Epithelial cell of esophagus (primary cell): ENCODE data around the gene TTYH1.
"Not testable (repeated sequence)": the region's sequence is repeated elsewhere in the genome, so short reads cannot be mapped to it uniquely, and the experiment has no call there.

Experiments used
- DNase-seq: peaks from one replicate; pipeline ENCODE4 v3.0.0; 2010; ENCODE audit warnings: low read depth
- H3K4me3 ChIP-seq: 2 replicates; pipeline ENCODE4 v1.5.1; 2011; ENCODE audit warnings: mild to moderate bottlenecking, low read length, control low read depth
- TF ChIP-seq, protein P1 (sequence below): IDR thresholded peaks from 2 replicates; pipeline ENCODE4 v1.5.1; 2011; ENCODE audit warnings: low read depth, mild to moderate bottlenecking, low read length, control low read depth, inconsistent platforms; ENCODE audit not compliant: insufficient read depth; ENCODE audit errors: missing control alignments

TTYH1 gene

DNA sequence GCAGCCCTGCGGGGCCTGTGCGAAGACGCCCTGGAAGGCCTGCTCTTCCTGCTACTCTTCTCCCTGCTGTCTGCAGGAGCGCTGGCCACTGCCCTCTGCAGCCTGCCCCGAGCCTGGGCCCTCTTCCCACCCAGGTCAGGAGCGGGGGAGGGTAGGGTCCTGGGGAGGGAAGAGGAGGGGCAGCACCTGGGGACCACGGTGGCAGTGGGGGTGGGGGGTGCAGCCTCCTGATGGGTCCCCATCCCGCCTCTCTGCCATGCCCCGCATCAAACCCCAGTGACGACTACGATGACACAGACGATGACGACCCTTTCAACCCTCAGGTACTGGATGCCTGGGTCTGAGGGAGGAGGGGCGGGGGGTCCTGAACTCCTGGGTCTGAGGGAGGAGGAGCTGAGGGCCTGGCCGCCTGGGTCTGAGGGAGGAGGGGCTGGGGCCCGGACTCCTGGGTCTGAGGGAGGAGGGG is 20.3 kb downstream of the TTYH1 start:
- no peak overlapping the region for H3K4me3 ChIP-seq
- no peak for DNase-seq
- TF ChIP-seq, protein P1, sequence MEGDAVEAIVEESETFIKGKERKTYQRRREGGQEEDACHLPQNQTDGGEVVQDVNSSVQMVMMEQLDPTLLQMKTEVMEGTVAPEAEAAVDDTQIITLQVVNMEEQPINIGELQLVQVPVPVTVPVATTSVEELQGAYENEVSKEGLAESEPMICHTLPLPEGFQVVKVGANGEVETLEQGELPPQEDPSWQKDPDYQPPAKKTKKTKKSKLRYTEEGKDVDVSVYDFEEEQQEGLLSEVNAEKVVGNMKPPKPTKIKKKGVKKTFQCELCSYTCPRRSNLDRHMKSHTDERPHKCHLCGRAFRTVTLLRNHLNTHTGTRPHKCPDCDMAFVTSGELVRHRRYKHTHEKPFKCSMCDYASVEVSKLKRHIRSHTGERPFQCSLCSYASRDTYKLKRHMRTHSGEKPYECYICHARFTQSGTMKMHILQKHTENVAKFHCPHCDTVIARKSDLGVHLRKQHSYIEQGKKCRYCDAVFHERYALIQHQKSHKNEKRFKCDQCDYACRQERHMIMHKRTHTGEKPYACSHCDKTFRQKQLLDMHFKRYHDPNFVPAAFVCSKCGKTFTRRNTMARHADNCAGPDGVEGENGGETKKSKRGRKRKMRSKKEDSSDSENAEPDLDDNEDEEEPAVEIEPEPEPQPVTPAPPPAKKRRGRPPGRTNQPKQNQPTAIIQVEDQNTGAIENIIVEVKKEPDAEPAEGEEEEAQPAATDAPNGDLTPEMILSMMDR: no peak

DNA sequence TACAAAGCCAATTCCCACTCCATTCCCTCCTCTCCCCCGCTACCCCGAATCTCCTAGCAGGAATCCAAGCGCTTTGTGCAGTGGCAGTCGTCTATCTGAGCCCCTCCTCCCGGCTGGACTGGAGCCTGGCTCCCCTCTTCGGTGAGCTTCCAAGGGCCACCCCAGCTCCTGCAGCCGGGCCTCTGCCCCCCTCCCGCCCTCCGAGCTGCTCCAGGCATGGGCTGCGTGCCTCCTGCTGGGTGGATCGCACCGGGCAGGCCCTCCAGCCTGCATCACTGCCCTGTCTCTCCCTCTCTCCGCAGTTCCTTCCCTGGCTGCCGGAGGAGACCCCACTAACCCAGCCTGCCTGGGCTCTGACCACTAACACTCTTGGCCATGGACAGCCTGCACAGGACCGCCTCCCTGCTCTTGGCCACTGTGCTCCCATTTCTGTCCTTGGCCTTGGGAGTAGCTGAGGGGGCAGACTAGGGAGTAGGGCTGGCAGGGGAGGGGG is 20.8 kb downstream of the TTYH1 start:
- H3K4me3 ChIP-seq: no peak overlapping the region
- no peak for DNase-seq
- TF ChIP-seq, protein P1: no peak

DNA sequence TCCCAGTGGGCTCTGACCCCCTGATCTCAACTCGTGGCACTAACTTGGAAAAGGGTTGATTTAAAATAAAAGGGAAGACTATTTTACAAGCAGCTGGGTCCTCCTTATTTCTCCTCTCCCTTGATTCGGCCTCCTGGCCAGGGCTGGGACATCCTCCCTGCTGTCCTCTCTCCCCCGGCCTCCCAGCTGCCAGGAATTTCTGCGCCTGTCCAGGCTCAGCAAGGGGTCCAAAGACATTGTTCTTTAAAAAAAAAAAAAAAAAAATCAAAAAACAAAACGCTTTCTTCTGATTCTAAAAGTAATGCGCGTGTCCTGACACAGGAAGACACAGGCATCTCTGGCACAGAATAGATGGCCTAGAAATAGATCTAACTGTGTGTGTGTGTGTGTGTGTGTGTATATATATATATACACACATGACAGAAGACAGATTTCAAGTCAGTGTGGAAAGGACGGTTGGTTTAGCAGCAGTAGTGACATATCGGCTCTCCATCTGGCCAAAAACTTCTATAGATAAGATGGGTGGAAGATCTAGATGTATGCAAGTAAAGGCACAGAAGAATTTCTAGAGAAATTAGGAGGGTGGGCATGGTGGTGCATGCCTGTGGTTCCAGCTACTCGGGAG is 21.5 kb downstream of the TTYH1 start:
- DNase-seq: no peak
- TF ChIP-seq, protein P1: no peak
- H3K4me3 ChIP-seq: no peak overlapping the region

DNA sequence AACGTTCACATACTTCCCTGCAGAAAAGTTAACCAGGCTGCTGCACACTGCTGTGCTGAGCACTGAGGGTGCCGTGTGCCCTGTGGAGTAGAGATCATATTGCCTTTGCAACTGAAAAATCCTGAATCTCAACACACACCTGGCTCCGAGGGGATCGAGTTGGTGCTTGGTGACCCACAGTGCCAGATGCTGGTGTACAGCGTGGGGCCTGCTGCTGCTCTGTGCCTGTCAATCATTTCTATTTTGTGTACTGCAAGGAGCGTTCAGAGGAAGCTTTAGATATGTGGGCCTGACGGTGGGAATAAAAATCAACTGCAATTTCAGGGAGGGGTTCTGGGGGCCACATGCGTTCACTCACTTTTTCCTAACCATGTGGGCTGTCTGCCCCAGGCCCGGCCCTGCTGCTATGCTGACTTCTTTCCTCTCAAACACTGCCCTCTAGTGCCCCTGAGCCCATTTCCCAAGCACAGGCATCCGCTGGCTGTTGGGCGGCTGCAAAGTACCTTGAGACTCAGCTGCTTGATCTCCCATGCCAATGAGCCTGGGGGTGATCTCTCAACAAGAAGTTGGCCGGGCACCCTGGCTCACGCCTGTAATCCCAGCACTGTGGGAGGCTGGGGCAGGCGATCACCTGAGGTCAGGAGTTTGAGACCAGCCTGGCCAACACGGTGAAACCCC is 24.0 kb downstream of the TTYH1 start:
- no peak overlapping the region for H3K4me3 ChIP-seq
- TF ChIP-seq, protein P1: peak; percentile 60
- DNase-seq: peak; percentile 69

DNA sequence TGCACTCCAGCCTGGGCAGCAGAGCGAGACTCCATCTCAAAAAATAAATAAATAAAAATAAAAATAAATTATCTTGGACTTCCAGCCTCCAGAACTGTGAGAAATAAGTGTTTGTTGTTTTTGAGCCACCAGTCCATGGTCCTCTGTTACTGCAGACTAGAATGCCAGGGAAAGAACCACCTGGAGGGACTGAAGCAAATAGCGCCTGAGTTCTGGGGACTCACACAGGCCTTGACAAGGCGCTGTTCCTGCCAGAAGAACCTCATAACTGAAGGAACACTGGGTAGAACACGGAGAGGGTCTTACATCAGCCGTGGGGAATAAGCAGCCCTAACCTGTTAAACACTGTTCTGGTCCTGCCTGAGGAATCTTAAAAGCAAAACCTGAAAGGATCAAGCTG is 25.4 kb downstream of the TTYH1 start:
- H3K4me3 ChIP-seq: no peak overlapping the region
- no peak for DNase-seq
- TF ChIP-seq, protein P1: no peak

DNA sequence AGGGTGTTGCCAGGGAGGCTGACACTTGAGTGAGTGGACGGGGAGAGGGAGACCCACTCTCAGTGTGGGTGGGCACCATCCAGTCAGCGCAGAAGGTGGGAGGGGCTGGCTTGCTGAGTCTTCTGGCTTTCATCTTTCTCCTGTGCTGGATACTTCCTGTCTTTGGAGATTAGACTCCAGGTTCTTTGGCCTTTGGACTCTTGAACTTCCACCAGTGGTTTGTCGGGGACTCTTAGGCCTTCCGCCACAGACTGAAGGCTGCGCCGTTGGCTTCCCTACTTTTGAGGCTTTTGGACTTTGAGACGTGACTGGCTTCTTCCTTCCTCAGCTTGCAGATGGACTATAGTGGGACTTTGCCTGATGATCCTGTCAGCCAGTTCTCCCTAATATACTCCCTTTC is 29.5 kb downstream of the TTYH1 start:
- TF ChIP-seq, protein P1: no peak
- DNase-seq: no peak
- no peak overlapping the region for H3K4me3 ChIP-seq

DNA sequence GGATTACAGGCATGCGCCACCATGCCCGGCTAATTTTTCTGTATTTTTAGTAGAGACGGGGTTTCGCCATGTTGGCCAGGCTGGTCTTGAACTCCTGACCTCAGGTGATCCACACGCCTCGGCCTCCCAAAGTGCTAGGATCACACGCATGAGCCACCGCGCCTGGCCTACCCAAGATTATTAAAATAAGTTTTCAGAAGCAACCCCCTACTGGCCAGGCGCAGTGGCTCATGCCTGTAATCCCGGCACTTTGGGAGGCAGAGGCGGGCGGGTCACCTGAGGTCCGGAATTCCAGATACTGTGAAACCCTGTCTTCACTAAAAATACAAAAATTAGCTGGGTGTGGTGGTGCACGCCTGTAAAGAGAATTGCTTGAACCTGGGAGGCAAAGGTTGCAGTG is 31.1 kb downstream of the TTYH1 start:
- not testable (repeated sequence) for DNase-seq, H3K4me3 ChIP-seq
